GM18505 (cell line): ENCODE results near the gene TTC21B.

Source experiments
- ATAC-seq: cut with Tn5 transposase; IDR thresholded peaks from one replicate; pipeline ENCODE4 v1.9.1; 2021; ENCODE audit not compliant: unreplicated experiment
- POLR2A ChIP-seq: IDR thresholded peaks from 4 replicates; pipeline ENCODE4 v1.6.1; 2011; ENCODE audit warnings: borderline replicate concordance; ENCODE audit not compliant: insufficient read depth, insufficient read length; ENCODE audit errors: extremely low read depth

Gene TTC21B

DNA sequence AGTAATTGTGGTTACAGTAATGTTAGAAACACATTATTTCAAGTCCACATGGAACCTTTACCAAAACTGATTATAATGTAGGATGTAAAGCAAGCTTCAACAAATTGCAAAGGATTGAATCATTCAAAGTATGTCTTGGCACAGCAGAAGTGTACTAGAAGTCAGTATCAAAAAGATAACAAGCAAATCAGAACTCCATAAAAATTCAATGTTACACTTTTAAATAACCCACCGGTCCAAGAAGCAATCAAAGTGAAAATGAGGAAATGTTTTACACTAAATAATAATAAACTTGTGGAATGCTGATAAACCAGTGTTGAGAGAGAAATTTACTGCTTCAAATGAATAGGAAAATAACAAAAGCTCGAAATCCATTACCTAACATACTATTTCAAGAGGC, 47.7 kb downstream of the TTC21B start:
- no peak for TF ChIP-seq POLR2A
- ATAC-seq = no peak

DNA sequence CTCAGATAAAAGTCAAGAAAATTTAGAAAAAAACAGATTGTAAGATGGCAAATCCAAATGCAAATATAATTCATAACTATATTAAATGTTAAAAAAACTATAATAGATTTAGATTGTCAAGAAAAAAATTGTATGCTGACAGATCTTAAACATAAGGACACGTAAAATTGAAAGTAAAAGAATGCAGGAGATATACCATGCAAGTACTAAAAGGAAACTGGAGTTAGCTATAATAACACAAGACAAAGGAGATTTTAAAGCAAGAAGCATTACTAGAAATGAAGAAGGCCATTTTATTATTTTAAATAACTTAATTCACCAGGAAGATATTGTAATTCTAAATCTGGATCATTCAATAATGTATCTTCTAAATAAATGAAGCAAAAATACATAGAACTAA, 48.3 kb downstream of the TTC21B start:
- no peak for ATAC-seq
- no peak for TF ChIP-seq POLR2A

DNA sequence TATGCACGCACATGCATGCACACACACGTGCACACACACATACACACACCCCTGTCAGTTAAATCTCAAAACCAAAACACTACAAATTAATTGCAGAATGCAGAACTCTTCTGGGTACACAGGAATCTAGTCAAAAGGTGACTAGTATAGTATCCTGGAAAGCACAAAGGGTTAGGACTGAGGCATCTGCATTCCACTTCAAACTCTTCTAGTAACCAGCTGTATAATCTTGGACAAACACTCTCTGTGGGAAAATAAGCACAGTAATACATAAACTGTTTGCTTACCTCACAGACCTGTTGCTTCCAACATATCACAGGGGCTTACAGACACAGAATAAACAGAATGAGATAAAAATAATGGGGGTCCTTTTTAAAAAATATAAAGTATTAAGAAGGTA, 49.1 kb downstream of the TTC21B start:
- ATAC-seq = no peak
- TF ChIP-seq POLR2A = no peak

DNA sequence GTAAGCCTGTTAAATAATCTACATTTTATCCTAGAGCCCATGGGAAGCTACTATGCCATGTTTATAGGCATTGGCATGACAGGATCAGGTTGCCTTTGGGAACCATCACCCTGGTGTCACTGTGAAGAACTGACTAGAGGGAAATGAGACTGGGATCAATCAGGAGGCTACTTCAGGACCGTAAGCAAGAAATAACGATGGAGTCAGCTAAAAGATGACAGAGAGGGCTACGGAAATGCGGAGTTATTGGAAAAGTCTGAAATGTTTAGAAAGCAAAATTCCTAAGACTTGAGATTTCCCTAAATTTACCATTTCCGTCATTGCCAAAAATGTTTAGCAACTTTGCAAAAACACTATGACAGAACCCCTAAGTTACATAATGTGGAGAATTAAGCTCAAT, 50.2 kb downstream of the TTC21B start:
- ATAC-seq = no peak
- no peak for TF ChIP-seq POLR2A

DNA sequence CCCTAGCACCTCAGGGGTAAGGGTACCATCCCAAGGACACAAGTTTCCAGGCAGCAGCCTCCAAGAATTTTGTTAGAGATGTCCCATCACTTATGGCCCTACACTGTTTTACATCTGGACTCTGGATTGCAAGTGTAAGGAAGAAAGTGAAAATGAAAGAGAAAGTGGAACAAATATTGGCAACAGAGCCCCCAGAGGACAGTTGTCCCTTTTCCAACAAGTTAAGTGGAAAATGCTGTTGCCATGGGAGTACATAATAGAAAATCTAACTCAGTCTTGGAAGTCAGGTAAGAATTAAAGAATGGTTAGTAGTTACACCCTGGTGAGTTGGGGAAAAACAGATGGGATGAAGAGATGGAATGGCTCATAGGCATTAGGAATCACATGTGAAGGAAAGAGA, 50.6 kb downstream of the TTC21B start:
- no peak for ATAC-seq

DNA sequence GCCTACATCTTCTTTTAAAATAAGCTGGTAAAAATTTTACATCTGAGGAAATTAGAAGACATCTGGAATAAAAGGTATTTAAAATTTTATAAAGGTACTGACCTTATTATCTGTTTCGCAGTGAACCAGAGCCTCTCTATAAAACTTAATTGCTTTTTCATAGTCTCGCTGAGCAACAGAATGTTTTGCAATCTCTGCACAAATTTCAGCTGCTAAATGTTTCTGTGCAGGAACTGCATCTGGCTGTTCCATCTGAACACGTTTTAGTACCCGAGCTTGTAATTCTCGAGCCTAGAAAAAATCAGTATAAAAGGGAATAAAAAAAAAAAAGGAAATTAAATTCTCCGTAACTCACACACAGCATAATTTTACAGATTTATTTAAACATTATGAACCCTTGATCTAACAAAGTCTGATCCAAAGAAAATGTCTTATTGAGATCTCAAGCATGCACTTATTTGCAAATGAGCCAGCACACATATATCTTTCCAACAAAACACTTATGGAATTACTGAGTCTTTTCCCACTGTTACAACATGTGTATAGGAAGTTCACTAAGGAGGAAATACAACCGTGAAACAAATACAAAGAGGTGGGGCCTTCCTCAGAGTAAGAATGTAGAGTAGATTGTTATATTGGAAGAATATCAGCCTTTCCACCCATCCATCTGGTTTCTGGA, 51.8 kb downstream of the TTC21B start:
- no peak for ATAC-seq
- no peak for TF ChIP-seq POLR2A

More for the DNA sequence above, 50.6 kb downstream of the TTC21B start:
- no peak for TF ChIP-seq POLR2A

DNA sequence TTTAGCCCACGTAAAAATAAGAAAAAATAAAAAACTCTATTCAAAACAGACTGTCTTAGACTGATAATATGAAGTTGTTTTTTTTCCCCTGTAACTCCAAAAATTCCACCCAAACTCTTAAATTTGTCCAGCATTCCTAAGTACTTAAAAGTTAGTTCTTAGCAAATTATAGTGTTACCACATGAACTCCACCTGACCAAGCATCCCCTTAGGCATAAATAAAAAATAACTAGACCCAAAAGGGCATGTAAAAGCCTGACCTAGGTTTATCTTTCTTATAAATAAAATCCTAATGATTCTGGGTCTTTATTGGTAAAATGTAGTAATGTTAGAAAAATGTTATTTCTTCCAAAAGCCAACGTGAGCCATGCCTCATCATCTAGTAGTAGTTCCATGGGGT, 54.3 kb downstream of the TTC21B start:
- ATAC-seq = no peak
- TF ChIP-seq POLR2A = no peak

DNA sequence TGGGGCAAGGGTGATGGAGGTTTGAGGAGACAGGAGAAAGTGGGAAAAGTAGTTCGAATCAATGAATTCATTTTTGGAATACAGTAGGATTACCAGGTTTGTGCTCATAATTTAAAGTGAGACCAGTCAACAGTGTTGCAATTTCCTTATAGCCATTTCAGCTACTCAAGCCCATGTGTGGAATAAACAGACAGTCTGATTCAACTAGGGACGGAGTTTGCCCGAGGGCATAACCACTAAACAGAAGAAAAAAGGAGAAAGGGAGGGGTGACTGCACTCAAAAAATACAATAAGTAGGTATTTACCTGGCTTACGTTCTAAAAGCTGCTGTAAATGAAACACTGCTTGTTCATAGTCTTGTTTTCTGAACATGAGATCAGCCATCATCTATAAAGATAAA, 55.2 kb downstream of the TTC21B start:
- no peak for ATAC-seq
- TF ChIP-seq POLR2A = no peak

DNA sequence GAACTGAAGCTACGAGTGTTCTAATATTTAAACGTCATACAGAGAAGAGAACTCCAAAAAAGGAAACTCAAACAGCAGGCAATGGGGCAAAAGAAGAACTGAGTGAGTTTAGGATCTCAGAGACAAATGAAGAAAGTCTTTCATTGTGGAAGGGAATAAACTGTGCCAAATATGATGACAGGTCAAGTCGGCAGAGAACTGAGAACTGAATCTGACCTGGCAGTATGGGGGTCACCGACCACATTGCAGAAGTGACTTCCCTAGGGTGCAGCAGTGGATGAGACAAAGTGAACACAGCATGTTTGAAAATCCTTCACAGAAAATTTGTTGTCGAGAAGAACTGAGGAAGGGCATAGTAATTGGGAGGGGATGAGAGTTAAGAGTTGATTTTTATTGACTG, 55.9 kb downstream of the TTC21B start:
- TF ChIP-seq POLR2A = no peak
- peak; percentile 37 for ATAC-seq

DNA sequence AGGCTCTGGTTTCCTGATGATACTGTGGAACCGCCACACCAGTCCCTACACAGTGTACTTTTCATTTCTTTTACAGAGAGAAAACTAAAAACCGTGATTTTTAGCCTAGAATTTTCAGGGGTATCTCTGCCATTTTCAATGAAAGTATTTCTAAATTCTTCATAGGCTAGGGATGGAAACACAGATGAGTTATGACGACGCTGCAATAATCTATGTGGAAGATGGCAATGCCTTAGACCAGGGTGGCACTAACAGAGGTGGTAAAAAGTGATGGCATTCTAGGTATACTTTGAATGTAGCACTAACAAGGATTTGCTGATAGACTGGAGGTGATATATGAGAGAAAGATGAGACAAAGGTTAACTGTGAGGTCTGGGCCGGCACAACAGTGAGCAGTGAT, 56.5 kb downstream of the TTC21B start:
- no peak for ATAC-seq
- no peak for TF ChIP-seq POLR2A

DNA sequence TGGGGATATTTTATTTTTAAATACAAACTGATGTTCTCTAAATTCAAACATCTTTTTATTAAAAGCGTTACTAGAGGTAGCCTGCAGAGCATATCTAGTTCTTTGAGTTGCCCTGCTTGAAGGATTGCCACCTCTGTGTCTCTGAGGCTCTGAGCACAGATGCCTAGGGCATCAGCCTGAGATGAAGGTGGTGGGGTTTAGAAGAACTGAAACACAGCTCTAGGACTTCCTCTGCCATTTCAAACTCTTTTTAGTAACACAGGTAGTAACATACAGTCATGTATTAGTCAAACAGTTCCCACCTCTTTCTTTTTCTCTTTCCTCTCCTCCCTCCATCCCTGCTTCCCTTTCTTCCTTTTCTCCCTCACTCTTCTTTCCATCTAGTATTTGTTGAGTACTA, 57.6 kb downstream of the TTC21B start:
- TF ChIP-seq POLR2A = no peak
- peak; percentile 95 for ATAC-seq

DNA sequence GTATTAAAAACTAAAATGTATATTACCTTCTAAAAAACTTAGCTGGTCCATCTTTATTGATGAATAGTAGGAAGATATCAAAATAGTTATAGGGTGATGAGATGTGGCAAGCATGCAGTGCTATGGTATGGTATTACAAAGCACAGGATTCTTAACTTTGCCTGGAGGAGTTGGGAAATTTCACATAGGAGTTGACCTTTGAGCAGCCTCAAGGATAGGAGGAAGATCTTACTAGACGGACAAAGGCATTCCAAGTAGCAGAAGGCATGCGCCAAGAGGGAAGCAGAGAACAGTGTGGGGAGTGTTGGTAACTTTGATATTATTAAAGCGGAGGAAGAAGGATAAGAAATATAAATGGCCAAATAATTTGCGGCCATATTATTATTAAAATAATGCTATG, 60.0 kb downstream of the TTC21B start:
- ATAC-seq = no peak
- TF ChIP-seq POLR2A = no peak

DNA sequence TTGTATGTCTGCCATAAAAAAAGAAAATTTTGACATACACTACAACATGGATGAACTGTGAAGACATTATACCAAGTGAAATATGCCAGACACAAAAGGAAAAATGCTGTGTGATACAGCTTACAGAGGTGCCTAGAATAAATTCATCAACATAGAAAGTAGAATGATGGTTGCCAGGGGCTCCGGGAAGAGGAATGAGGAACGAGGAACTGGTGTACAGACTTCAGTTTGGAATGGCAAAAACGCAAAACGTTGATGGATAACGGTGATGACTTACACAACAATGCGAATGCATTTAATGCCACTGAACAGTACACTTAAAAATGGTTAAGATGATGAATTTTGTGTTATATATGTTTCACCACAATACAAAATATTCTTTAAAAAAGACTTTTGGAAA, 61.0 kb downstream of the TTC21B start:
- no peak for TF ChIP-seq POLR2A
- ATAC-seq = no peak

DNA sequence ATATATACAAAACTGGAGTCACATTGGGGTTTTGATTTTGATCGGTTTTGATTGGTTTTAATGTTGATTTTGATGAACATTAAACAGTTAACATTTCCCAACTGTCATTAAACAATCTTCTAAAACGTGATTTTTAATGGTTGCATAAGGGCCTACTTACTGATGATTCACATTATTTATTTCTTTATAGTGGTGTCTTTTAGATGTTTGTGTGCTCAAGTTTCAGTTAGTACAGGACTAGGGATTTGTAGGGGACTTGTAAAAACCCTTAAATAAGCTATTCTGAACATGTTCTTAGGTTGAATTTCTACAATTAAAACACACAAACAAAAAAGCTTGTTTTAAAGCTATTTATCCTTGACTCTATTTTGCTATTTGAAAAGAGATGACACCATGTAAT, 61.6 kb downstream of the TTC21B start:
- no peak for ATAC-seq
- no peak for TF ChIP-seq POLR2A

DNA sequence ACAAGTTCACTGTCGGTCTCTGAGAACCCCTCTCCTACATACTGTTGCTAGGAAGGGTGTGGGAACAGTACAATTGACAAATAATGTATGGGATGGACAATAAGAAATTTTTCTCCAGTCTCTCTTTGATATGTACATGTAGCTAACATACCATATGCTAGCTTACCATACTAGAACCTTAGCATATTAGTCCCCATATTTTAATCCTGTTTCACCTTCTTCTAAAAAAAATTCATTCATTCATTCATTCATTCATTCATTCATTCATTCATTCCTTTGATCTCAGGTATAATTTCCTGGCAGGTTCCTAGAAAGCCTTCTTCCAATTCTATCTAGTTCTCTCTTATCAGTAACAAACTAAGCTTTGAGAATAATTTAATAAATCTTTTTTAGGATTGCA, 62.2 kb downstream of the TTC21B start:
- ATAC-seq = no peak
- TF ChIP-seq POLR2A = no peak
